GM23248 (cell line): ENCODE data around the gene SH3D21. TPM values are rescaled to one million over a fixed set of nuclear protein-coding genes. Genes with fewer than 3 reads are reported as not detected.

ENCODE experiments used
- DNase-seq: peaks from one replicate; pipeline ENCODE4 v3.0.0-alpha.2; 2015
- H2AFZ ChIP-seq: fragments of 200-600 bp; sonication (generic); 2 replicates; pipeline ENCODE4 v1.6.1; 2016; ENCODE audit warnings: antibody characterized with exemption
- H3F3A ChIP-seq: fragments of 200-600 bp; sonication (generic); 2 replicates; pipeline ENCODE4 v1.6.1; 2016; ENCODE audit warnings: mild to moderate bottlenecking, antibody characterized with exemption, mixed run types; ENCODE audit not compliant: insufficient read depth
- H3K27ac ChIP-seq: fragments of 200-600 bp; sonication (generic); 2 replicates; pipeline ENCODE4 v1.5.1; 2016; ENCODE audit warnings: mild to moderate bottlenecking
- H3K27me3 ChIP-seq: fragments of 200-600 bp; sonication (generic); replicated peaks from 2 replicates; pipeline ENCODE4 v1.6.1; 2016; ENCODE audit warnings: mild to moderate bottlenecking; ENCODE audit not compliant: insufficient read depth
- H3K36me3 ChIP-seq: fragments of 200-600 bp; sonication (generic); 2 replicates; pipeline ENCODE4 v1.6.1; 2016; ENCODE audit warnings: low read depth, mild to moderate bottlenecking
- H3K4me1 ChIP-seq: fragments of 200-600 bp; sonication (generic); 2 replicates; pipeline ENCODE4 v1.6.1; 2016; ENCODE audit warnings: mild to moderate bottlenecking; ENCODE audit not compliant: insufficient read depth
- H3K4me2 ChIP-seq: fragments of 200-600 bp; sonication (generic); one replicate; pipeline ENCODE4 v1.6.1; 2016; ENCODE audit warnings: mild to moderate bottlenecking; ENCODE audit not compliant: unreplicated experiment
- H3K4me3 ChIP-seq: fragments of 200-600 bp; sonication (generic); 2 replicates; pipeline ENCODE4 v1.5.1; 2016; ENCODE audit warnings: mild to moderate bottlenecking
- H3K79me2 ChIP-seq: fragments of 200-600 bp; sonication (generic); 2 replicates; pipeline ENCODE4 v1.6.1; 2016; ENCODE audit warnings: mild to moderate bottlenecking; ENCODE audit not compliant: insufficient read depth
- H3K9ac ChIP-seq: fragments of 200-600 bp; sonication (generic); 2 replicates; pipeline ENCODE4 v1.6.1; 2016; ENCODE audit warnings: mild to moderate bottlenecking
- H3K9me2 ChIP-seq: fragments of 200-600 bp; sonication (generic); 2 replicates; pipeline ENCODE4 v1.6.1; 2016; ENCODE audit warnings: mixed run types, mild to moderate bottlenecking, moderate library complexity; ENCODE audit not compliant: insufficient read depth
- H3K9me3 ChIP-seq: fragments of 200-600 bp; sonication (generic); one replicate; pipeline ENCODE4 v1.6.1; 2017; ENCODE audit warnings: low read depth
- H4K20me1 ChIP-seq: fragments of 200-600 bp; sonication (generic); 2 replicates; pipeline ENCODE4 v1.6.0; 2016; ENCODE audit not compliant: insufficient read depth
- EZH2 ChIP-seq: fragments of 200-600 bp; sonication (generic); IDR thresholded peaks from 2 replicates; pipeline ENCODE4 v1.6.1; 2018; ENCODE audit warnings: antibody characterized with exemption, mild to moderate bottlenecking; ENCODE audit not compliant: insufficient read depth, poor library complexity, severe bottlenecking
- EZH2phosphoT487 ChIP-seq: fragments of 200-600 bp; sonication (generic); IDR thresholded peaks from 2 replicates; pipeline ENCODE4 v1.6.1; 2018; ENCODE audit warnings: antibody characterized with exemption, moderate library complexity, mild to moderate bottlenecking, low read depth; ENCODE audit not compliant: insufficient read depth
- WGBS, 2 experiments: methylation state at CpG; one replicate each; pipeline ENCODE4 v1.1.6; 2015 to 2017; ENCODE audit warnings: low lambda C conversion rate in 2 of 2, low coverage in 1 of 2; ENCODE audit errors: missing lambda C conversion rate in 2 of 2; 5-methylcytosine and 5-hydroxymethylcytosine counted together
- in situ Hi-C: fragments of 300-500 bp; cut with MboI; formaldehyde crosslinking; loops from 2 replicates; pipeline ENCODE4 v1.15.0; 2020
- polyA plus RNA-seq: library from polyadenylated mRNA; unstranded; fragments of >200 nt; fragmentation: Nextera tagmentation; extraction: Ambion mirVana; gene quantifications from 2 replicates; pipeline ENCODE4 v1.2.1, GENCODE V29; 2016
- total RNA-seq: library from RNA; depleted of rRNA; stranded (reverse); fragments of >200 nt; shearing (Covaris generic); gene quantifications from 2 replicates; pipeline ENCODE4 v1.2.3, GENCODE V29; 2014

SH3D21 gene
- total and polyA plus RNA-seq, 2 experiments from 2014 or later, result 1.8 to 5.6 TPM

GRCh38 chr1:36330940-36331339 lies 24.8 kb downstream of the SH3D21 start:
- Histone ChIP-seq H3K9me2 (no peaks in the 10 kb centered on the region), H3F3A (no peaks in the 10 kb centered on the region), H3K4me3 (no peak overlapping the region), H4K20me1 (no peaks in the 10 kb centered on the region), H3K9me3 (no peaks in the 10 kb centered on the region), H3K4me2 (no peak overlapping the region), H3K4me1 (peaks cover 3% of the 10 kb centered on the region; the same call in 1 of the 2 replicates), H3K79me2 (no peaks in the 10 kb centered on the region), H3K9ac (no peak overlapping the region), H3K27ac (no peak overlapping the region), H3K36me3 (no peaks in the 10 kb centered on the region), H2AFZ (no peak overlapping the region), H3K27me3 (no peaks in the 10 kb centered on the region)
- TF ChIP-seq EZH2, result no peak
- TF ChIP-seq EZH2phosphoT487, result no peak
- no peak for DNase-seq
- in situ Hi-C loops, result no loop called here
- 91 to 95% methylated on average over 15 of the region's 15 CpGs for WGBS, 2 experiments

- Histone ChIP-seq H3K9me2 (no peaks in the 10 kb centered on the region), H3K4me1 (peaks cover 2% of the 10 kb centered on the region; the same call in 1 of the 2 replicates), H3K9me3 (no peaks in the 10 kb centered on the region), H3K4me3 (no peak overlapping the region), H3K79me2 (no peaks in the 10 kb centered on the region), H3F3A (no peaks in the 10 kb centered on the region), H3K9ac (no peak overlapping the region), H3K36me3 (no peaks in the 10 kb centered on the region), H4K20me1 (no peaks in the 10 kb centered on the region), H3K4me2 (no peak overlapping the region), H2AFZ (no peak overlapping the region), H3K27me3 (no peaks in the 10 kb centered on the region), H3K27ac (no peak overlapping the region)
- in situ Hi-C loops, result no loop called here
- no peak for TF ChIP-seq EZH2
- TF ChIP-seq EZH2phosphoT487, result no peak
- 97 to 99% methylated on average over 6 of the region's 6 CpGs for WGBS, 2 experiments
- DNase-seq, result no peak
These were observed 31.7 kb downstream of the SH3D21 start for GRCh38 chr1:36337830-36338229.

- no peaks in the 10 kb centered on the region for H3K27me3 ChIP-seq
- H2AFZ ChIP-seq, result no peak overlapping the region
- no peaks in the 10 kb centered on the region for H4K20me1 ChIP-seq
- in situ Hi-C loops, result no loop called here
- H3K4me1 ChIP-seq, result peaks cover 12% of the 10 kb centered on the region
- no peak for DNase-seq
- H3K79me2 ChIP-seq, result no peaks in the 10 kb centered on the region
- no peaks in the 10 kb centered on the region for H3K9me2 ChIP-seq
- no peak overlapping the region for H3K4me3 ChIP-seq
- TF ChIP-seq EZH2phosphoT487 (no peak), EZH2 (no peak)
- no peaks in the 10 kb centered on the region for H3K36me3 ChIP-seq
- no peak overlapping the region for H3K27ac ChIP-seq
- no peak overlapping the region for H3K9ac ChIP-seq
- no peak overlapping the region for H3K4me2 ChIP-seq
- 89 to 90% methylated on average over 7 of the region's 7 CpGs for WGBS, 2 experiments
- H3F3A ChIP-seq, result peaks cover 7% of the 10 kb centered on the region
- no peaks in the 10 kb centered on the region for H3K9me3 ChIP-seq
These were observed 33.0 kb downstream of the SH3D21 start for GRCh38 chr1:36339215-36339614.

DNA sequence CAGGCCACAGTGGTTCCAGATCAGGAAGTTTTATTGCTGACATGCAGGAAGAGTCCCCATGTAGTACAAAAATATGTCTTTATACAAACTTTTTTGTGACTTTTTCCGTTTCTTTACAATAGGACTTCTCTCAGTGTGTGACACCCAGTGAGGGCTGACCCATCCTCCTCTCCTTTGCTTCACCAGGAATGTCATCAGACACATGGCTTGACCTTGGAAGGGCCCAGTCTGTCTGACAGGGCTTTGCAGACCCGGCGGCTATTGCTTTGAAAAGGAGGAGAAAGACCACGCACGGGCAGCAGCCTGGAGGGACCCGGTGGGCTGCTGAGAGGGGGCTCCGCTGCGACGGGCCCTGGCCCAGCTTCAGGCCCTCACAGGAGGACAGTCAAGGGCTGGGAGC lies 33.4 kb downstream of the SH3D21 start:
- H3K4me2 ChIP-seq, result no peak overlapping the region
- no peaks in the 10 kb centered on the region for H3K27me3 ChIP-seq
- no peaks in the 10 kb centered on the region for H3K9me3 ChIP-seq
- H3K4me3 ChIP-seq, result no peak overlapping the region
- H2AFZ ChIP-seq, result no peak overlapping the region
- no peaks in the 10 kb centered on the region for H3K79me2 ChIP-seq
- H3K36me3 ChIP-seq, result no peaks in the 10 kb centered on the region
- no peaks in the 10 kb centered on the region for H3K9me2 ChIP-seq
- DNase-seq, result no peak
- H4K20me1 ChIP-seq, result no peaks in the 10 kb centered on the region
- H3F3A ChIP-seq, result peaks cover 7% of the 10 kb centered on the region
- H3K27ac ChIP-seq, result no peak overlapping the region
- no peak for TF ChIP-seq EZH2phosphoT487
- TF ChIP-seq EZH2, result no peak
- peaks cover 12% of the 10 kb centered on the region for H3K4me1 ChIP-seq
- no peak overlapping the region for H3K9ac ChIP-seq
- in situ Hi-C loops, result no loop called here
- WGBS, 2 experiments, result 86 to 90% methylated on average over 9 of the region's 9 CpGs
